GM21515 (cell line): Measurements from ENCODE around the gene CDK6.

ENCODE experiments used
- ATAC-seq: cut with Tn5 transposase; IDR thresholded peaks from one replicate; pipeline ENCODE4 v1.9.1; 2021; ENCODE audit not compliant: unreplicated experiment

Gene CDK6

GRCh38 chr7:92827464-92828120 lies 8.8 kb downstream of the CDK6 start:
- ATAC-seq, result no peak

- no peak for ATAC-seq
Measured at GRCh38 chr7:92826258-92826938, 10.0 kb downstream of the CDK6 start.

DNA sequence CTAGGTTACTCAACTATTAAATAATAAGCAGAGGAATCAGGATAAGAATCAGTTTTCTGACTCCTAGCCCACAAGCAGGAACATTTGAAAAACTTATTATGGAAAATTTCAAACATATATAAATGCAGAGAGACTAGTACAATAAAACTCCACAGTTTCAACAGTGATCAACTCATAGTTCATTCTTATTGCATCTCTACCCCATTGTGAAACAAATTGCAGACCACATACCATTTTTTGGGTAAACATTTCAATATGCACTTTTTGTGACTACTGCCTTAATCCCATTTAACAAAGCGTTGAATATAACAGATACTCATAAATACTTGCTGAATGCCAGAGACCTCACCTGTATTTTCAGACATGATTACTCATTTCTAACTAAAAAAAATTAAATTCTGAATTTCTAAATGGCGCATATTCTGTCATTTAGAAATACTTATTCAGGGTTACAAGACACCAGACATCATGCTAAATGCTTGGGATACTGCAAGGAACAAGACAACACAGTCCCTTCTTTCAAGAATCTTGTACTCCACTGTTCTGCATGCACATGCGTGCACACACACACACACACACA lies 11.4 kb downstream of the CDK6 start:
- no peak for ATAC-seq

GRCh38 chr7:92824450-92824849 lies 11.9 kb downstream of the CDK6 start:
- ATAC-seq, result no peak

GRCh38 chr7:92823042-92823441 lies 13.3 kb downstream of the CDK6 start:
- ATAC-seq, result no peak

GRCh38 chr7:92820191-92820590 lies 16.2 kb downstream of the CDK6 start:
- no peak for ATAC-seq

- ATAC-seq, result no peak
Measured at GRCh38 chr7:92817398-92817797, 19.0 kb downstream of the CDK6 start.

- ATAC-seq, result peak; percentile 37
Measured at GRCh38 chr7:92815412-92815811, 21.0 kb downstream of the CDK6 start.

DNA sequence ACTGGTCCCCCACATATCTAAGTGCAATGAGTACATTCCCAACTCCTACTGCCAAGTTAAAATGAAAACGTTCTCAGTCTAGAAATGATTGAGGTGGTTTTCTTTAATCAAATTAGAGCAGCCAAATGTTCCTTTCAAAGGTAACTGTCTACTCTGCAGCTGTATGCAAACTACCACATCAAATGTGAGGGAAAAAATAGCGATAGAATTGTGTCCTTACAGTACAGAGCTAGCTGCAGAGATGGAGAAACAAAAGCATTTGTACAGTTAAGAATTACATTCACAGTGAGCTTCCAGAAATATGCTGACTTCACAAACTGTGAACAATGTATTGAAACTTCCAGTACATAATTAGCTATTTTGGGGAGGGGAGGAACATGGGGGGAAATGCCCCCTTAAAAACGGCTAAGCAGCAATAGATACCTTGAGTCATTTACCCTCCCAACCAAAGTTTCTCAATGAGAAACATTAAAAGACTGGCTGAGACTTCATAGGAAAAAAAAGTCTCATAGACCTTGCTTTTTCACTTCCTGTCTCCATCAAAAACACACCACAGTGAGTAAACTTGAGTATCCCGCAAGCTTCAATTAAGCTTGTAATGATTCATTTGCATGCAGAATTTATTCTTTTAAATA lies 22.9 kb downstream of the CDK6 start:
- peak; percentile 50 for ATAC-seq

- ATAC-seq, result no peak
Measured at GRCh38 chr7:92811158-92811557, 25.2 kb downstream of the CDK6 start.

GRCh38 chr7:92809760-92810573 lies 26.4 kb downstream of the CDK6 start:
- peak; percentile 83 for ATAC-seq

DNA sequence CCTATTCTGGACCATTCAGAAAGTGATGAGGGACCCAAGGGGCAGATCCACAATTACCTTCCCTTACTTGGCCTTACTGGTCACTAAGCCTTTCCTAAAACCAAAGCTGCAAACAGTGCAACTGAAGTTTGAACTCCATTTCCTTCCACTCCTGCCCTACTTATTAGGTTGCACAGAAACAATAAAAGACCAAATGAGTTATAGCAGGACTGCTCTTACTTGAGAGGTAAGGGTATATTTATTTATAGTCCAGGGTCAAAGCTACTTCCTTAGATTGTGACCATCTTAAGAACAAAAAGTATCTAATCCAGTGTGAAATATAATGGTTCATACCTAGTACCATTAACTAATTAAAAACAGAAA lies 27.0 kb downstream of the CDK6 start:
- peak; percentile 21 for ATAC-seq

DNA sequence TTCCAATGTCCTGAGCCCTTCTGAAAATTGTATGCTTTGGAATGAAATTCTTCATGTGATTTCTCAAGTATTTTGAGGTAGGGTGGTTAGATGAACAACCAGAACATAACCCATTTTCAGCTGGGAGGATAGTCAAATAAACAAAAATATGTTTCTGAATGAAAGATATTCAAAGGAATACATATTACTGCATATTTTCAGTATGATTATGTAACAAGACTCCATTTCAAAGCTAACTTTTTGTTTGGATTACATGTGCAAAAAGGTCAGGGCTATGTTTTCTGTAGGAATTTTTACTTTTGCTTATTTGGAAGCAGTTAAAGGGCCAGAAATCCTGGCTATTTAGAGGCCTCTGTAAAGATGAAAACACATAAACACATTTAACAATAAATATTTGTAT lies 27.7 kb downstream of the CDK6 start:
- no peak for ATAC-seq

- ATAC-seq, result no peak
Measured at GRCh38 chr7:92808006-92808405, 28.4 kb downstream of the CDK6 start.

GRCh38 chr7:92806496-92806895 lies 29.9 kb downstream of the CDK6 start:
- ATAC-seq, result no peak

- no peak for ATAC-seq
Measured at GRCh38 chr7:92802406-92802805, 34.0 kb downstream of the CDK6 start.

DNA sequence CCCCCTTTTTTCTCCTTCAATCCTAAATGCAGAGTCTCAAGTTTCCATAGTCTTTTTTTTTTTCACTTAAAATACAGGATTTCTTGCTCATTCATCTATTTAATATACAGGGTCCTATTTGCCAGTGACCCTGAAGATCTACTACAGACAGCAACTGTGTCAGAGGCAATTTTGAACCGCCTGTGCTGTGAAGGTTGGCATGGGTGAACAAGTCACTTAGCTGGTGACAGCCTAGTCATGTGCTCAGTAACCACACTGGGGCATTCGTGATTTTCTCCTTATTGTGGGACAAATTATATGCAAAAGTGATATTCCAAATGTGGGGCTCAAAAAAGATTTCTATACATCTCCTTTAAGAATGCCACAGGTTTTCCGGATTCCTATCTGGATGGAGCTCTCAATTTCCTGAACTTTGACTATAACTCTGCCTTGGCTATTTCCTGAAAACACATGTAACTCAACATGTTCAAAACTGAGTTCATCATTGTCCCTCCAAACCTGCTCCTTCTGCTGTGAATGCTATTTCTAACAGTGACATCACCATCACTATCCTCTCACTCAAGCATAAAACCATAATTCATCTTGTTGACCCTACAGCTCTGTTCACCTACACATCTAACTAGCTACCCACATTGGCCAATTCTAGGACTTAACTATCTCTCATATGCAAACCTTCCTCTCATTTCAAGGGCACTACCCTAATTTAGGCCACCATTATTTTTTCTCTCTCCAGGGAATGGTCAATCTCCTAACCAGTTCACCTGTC lies 36.7 kb downstream of the CDK6 start:
- no peak for ATAC-seq

GRCh38 chr7:92798517-92799249 lies 37.7 kb downstream of the CDK6 start:
- no peak for ATAC-seq

DNA sequence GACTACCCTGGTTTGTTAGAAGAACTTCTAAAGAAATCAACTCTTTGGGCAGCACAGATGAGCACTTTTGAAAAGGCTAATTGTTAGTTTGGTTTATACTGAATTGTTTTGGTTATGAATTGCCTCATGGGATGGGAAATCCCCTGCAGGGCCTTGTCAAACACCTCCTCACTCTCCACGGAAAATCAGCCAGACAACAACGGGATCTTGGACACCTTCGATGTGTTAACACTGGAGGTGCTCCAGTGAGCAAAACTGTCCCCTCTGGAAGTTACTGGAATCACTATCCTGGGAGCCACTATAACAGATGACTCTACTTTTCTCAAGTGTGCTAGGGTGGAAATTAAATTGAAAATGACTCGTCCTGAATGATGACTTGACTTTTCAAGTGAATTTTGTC lies 38.7 kb downstream of the CDK6 start:
- ATAC-seq, result no peak

DNA sequence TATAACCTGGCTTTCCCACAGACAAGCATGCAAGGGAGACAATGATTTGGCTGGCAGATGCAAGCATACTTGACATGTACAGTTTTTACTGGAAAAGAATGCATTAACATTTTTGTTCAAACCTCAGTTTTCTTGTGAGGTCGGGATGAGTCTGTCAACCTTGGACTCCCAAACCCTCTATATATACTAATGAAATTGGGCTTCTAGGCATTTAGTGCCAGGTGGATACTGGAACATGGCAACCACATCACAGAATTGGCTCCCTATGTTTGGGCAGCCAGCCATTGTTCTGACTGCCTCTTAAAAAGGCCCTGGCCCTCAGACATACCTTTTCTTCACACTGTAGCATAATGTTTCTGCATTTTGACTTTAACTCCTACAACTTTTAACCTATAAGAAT lies 39.1 kb downstream of the CDK6 start:
- no peak for ATAC-seq
